Activated CD4-positive, alpha-beta T cell treated with anti-CD3 and anti-CD28 coated beads, Interleukin-10, Interleukin-2, amounts not matched to agents 100 ng/mL and 50 ng/mL, durations not matched to agents 16 hours and 8 hours (primary cell): Measurements from ENCODE around the gene MAML2.

Source experiments
- DNase-seq: peaks from one replicate; pipeline ENCODE4 v3.0.0-alpha.2; 2020

The MAML2 gene

DNA sequence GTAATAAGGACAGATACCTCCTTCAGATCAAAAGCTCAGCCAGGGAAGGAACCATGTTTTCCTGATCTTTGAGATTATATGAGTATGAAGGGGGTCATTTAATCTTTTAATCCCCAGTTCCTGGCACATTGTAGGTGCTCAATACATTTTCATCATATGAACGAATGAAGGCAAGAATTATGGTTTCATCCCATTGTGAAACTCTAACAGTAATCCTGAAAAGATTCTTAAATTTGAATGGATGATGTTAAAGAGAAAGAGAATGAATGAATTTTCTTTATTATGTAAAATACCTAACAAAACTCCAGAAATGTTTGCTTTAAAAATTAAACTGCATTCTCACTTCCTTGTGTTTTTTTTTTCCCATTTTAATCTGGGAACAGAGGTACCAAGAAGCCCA is 256.9 kb downstream of the MAML2 start:
- DNase-seq, result no peak

DNA sequence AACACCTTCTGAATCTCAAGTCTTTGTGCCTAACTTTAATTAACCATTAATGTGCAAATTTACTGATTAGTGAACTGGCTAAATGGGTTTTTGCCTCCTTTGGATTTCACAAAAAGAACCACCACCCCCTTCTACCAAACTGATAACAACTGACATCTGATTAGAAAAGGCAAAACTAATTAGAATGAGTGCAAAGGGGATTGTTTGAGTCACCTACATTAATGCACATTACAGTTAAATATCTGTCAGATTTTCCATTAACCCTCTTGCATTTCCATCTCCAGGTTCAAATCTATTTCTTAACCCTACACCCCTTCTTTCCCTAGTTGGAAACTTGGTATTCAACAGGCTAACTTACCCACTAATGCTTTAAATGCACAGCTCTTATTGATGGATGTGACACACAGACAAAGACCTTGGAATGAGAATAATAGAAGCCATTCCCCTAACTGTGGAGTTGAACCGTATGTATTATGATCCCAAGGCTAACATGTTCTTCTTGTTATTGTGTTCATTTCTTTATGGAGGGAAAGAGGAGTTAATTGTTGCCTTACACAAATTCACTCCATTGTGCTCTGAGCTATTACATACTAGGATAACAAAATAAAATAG is 257.6 kb downstream of the MAML2 start:
- no peak for DNase-seq

DNA sequence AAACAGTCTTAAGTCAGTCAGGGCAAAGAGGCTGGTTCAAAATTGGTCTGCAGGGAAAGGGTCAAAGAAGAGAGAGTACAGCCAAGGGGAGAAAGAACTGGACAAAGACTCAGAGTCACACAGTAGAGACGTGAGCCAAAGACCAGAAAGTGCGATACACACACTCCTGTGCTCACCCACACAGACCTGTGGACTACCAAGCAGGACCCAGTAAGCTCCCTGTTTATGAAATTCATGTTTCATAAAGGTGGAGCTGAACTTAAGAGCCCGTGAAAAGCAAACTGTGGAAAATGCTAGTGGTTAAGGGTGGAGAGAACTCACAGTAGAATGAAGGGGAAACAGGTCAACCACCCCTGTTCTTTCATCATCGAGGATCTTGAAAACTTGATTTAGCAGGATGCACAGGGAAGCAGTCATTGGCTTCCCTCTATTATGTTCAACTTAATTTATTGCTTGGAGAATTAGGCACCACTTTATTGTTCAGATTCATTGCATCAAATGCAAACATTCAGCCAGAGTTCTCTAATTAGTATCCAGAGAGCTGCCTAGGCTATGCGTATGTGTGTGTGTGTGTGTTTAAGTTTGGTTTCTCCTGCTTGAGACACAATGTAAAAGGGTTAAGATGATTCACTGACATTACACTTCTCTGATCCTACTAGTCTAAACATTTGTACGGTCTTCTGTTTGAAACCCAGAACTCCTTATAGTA is 258.2 kb downstream of the MAML2 start:
- no peak for DNase-seq

DNA sequence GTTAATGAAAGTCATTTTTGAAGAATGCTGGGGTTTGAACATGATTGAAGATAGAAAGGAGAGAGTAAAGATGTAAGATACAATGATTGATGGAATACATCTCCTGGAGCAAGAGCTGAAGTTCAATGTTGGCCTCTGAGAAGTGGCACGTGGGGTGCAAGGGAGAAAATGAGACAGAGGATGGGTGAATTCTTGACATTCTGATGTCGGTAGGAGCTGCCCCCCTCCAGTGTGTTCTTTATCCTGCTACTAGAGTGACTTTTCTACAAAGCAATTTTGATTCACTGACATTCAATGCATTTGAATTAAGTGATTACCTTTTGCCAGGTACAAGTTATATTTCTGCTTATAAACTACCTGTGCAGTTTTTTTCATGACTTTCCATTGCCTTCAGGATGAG is 260.1 kb downstream of the MAML2 start:
- DNase-seq, result no peak

- DNase-seq, result no peak
Measured at GRCh38 chr11:96082002-96082899, 260.7 kb downstream of the MAML2 start.

GRCh38 chr11:96081561-96081960 is 261.4 kb downstream of the MAML2 start:
- no peak for DNase-seq

DNA sequence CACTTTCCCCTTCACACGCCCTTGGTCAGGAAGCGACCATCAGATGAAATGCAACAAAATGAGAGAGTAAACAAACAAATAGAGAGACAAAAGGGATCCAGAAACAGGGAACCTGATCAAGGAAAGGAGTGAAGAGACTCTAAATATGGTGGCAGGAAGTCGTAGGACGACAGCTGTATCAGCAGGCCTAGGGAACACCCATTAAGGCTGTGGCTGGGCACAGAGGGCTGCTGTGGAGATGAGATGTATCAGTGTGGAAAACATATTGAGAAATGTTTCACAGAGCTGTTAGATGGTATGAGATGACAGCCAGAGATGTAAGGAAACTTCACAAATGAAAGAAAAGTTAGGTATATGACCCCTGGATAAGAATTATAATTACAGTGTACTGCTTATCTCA is 263.3 kb downstream of the MAML2 start:
- no peak for DNase-seq

GRCh38 chr11:96075532-96075959 is 267.4 kb downstream of the MAML2 start:
- DNase-seq, result peak; percentile 54

- DNase-seq, result no peak
Measured at GRCh38 chr11:96074551-96075310, 268.3 kb downstream of the MAML2 start.

- DNase-seq, result no peak
Measured at GRCh38 chr11:96073536-96073935, 269.5 kb downstream of the MAML2 start.

GRCh38 chr11:96072592-96072991 is 270.4 kb downstream of the MAML2 start:
- no peak for DNase-seq

DNA sequence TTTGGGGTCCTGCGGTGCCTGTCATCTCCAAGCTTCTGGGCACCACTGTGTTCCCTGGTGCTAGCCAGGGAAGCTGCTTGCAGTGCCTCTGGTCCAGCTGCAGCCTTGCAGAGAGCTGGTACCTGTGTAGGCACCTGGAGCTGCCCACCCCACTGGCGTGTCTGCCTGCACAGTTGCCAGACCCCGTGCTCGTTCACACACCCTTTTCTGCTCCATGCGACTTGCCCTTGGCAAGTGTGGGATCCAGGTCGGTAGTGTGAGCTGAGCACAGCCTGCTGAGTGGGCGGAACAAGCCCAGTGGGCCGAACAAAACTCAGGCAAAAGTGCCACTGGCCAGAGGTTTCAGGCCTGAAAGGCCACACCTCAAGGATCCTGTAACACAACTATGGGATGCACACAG is 272.5 kb downstream of the MAML2 start:
- no peak for DNase-seq

DNA sequence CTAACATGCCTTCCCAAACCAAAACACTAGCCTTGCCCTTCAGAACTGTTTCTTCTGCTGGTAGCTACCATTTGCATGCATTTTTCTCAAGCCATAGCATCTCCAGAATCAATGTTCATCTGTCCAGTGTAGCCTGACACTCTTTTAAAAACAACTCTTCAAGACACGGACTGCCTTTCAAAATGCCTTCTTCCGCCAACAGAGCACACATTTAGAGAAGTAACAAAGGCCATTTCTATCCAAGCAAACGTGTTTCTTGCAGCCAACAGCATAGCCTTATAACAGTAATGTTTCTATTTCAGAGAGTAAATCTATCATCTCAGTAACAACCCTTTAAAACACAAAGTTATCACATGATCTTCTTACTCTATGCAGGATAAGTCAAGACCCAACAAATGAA is 275.8 kb downstream of the MAML2 start:
- DNase-seq, result no peak

DNA sequence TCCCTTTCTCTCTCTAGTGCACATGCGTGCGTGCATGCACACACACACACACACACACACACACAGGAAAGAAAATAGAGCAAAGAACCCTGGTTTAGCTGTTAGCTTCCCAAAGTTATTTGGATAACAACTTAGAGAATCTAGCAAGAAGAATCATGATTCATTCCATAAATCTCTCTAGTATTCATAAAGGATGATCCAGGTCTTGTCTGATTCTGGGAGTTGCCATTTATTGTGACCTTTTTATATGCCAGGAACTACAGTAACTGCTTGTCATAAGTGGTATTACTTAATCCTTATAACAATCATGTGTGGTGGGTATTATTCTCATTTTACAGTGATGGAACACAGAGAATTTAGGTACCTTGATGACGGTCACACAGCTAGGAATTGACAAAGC is 277.6 kb downstream of the MAML2 start:
- no peak for DNase-seq

DNA sequence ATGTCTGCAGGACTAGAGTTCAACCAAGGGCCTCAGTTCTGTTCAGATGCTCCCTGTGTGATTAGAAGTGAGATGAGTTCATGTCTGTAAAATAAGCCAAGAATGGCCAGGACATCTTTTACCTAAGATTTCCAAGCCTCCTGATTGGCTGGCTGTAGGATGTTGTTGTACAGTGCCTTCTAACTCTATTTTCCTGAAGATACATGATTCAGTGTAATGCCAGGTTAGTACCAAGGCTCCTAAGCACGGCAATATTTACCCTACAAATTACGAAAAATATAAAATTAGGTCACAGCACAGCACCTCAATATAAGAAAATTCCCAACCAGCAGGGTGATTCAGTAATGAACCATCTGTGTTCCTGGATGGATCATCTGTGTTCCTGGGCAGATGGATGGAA is 279.1 kb downstream of the MAML2 start:
- DNase-seq, result no peak

- peak; percentile 44 for DNase-seq
Measured at GRCh38 chr11:96063053-96063452, 279.9 kb downstream of the MAML2 start.

- peak; percentile 83 for DNase-seq
Measured at GRCh38 chr11:96062134-96062533, 280.9 kb downstream of the MAML2 start.

- no peak for DNase-seq
Measured at GRCh38 chr11:96061730-96062129, 281.3 kb downstream of the MAML2 start.

DNA sequence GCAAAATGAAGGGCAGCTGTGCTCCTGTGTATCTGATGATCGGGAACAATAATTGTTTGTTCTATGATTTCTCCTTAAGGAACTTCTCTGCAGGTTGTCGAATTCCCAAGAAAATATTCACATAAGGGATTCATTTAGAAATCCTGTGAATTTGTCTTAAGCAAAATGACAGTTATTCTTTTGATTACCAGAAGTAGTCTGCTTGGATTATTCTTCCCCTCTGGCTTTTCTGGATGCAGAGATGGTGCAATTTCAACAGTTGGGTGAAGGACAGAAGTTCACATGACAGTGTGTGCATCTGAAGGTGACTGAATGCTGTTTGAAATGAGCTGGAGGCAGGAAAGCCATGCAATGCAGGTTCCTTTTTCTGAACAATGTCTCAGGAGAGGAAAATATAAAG is 281.9 kb downstream of the MAML2 start:
- no peak for DNase-seq

- no peak for DNase-seq
Measured at GRCh38 chr11:96057502-96057901, 285.5 kb downstream of the MAML2 start.

- no peak for DNase-seq
Measured at GRCh38 chr11:96056576-96056975, 286.4 kb downstream of the MAML2 start.

DNA sequence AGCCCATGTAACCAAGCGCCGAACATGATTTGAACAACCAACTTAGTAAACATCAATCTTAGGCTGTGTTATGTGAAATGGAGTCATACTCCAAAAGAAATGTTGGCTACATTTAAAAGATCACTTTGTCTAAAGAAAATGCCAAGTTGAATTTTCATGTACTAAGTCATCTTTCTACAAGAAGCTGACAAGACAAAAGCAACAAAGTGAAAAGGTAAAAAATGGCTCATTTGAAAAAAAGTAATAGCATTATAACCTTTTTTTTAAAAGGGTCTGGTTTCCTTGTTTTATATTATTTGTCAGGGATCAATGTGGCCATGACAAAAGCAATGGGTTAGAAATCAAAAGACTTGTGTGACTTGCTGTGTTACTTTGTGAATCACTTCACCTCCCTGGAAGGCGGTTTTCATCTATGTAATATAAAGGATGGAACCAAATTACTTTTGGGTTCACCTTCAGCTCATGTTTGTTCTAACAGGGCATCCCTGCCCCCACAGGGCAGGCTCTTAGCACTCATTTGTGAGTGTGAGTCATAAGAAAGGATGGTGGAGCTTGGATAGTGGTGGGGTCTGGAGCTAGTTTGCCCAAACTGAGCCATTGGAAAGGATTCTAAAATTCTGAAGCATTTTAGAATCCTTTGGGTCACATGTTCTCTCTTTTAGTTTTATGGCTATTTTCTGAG is 287.1 kb downstream of the MAML2 start:
- DNase-seq, result peak; percentile 52
